MM.1S (cell line): ENCODE results near the gene CNNM1.

Experiments
- DNase-seq: peaks from one replicate; pipeline ENCODE4 v3.0.0-alpha.2; 2015
- H2AFZ ChIP-seq: fragments of 300-600 bp; sonication (generic); 2 replicates; pipeline ENCODE4 v1.6.0; 2016; ENCODE audit warnings: antibody characterized with exemption, low read length
- H3F3A ChIP-seq: fragments of 300-600 bp; sonication (generic); 2 replicates; pipeline ENCODE4 v1.6.1; 2016; ENCODE audit warnings: mild to moderate bottlenecking, antibody characterized with exemption, low read length, moderate library complexity, mixed read lengths; ENCODE audit not compliant: insufficient read depth
- H3K27ac ChIP-seq: fragments of 300-600 bp; sonication (generic); 2 replicates; pipeline ENCODE4 v1.5.1; 2016; ENCODE audit warnings: mild to moderate bottlenecking, low read length
- H3K27me3 ChIP-seq: fragments of 300-600 bp; sonication (generic); replicated peaks from 2 replicates; pipeline ENCODE4 v1.6.0; 2016; ENCODE audit warnings: low read length; ENCODE audit not compliant: insufficient read depth
- H3K36me3 ChIP-seq: fragments of 300-600 bp; sonication (generic); replicated peaks from 2 replicates; pipeline ENCODE4 v1.6.1; 2016; ENCODE audit warnings: mild to moderate bottlenecking, low read length, mixed read lengths; ENCODE audit not compliant: insufficient read depth
- H3K4me1 ChIP-seq: fragments of 300-600 bp; sonication (generic); 2 replicates; pipeline ENCODE4 v1.6.1; 2016; ENCODE audit warnings: low read length, mixed read lengths
- H3K4me2 ChIP-seq: fragments of 300-600 bp; sonication (generic); 2 replicates; pipeline ENCODE4 v1.6.0; 2016; ENCODE audit warnings: low read depth, low read length
- H3K4me3 ChIP-seq: fragments of 300-600 bp; sonication (generic); 2 replicates; pipeline ENCODE4 v1.5.1; 2016; ENCODE audit warnings: low read length, mixed read lengths
- H3K79me2 ChIP-seq: fragments of 300-600 bp; sonication (generic); 2 replicates; pipeline ENCODE4 v1.6.1; 2016; ENCODE audit warnings: mixed run types, low read length, mixed read lengths
- H3K9ac ChIP-seq: fragments of 300-600 bp; sonication (generic); 2 replicates; pipeline ENCODE4 v1.6.1; 2016; ENCODE audit warnings: low read length, mixed read lengths
- H3K9me2 ChIP-seq: fragments of 300-600 bp; sonication (generic); replicated peaks from 2 replicates; pipeline ENCODE4 v1.6.1; 2016; ENCODE audit warnings: mild to moderate bottlenecking, low read length, mixed read lengths; ENCODE audit not compliant: insufficient read depth
- H3K9me3 ChIP-seq: fragments of 300-600 bp; sonication (generic); replicated peaks from 2 replicates; pipeline ENCODE4 v1.6.1; 2016; ENCODE audit warnings: mild to moderate bottlenecking, low read length, mixed read lengths; ENCODE audit not compliant: insufficient read depth
- H4K20me1 ChIP-seq: fragments of 300-600 bp; sonication (generic); 2 replicates; pipeline ENCODE4 v1.6.1; 2016; ENCODE audit warnings: mild to moderate bottlenecking, low read length, moderate library complexity, mixed read lengths; ENCODE audit not compliant: insufficient read depth
- CTCF ChIP-seq: fragments of 300-600 bp; sonication (generic); IDR thresholded peaks from 2 replicates; pipeline ENCODE4 v1.5.1; 2016; ENCODE audit warnings: antibody characterized with exemption, low read length, mixed read lengths
- EZH2 ChIP-seq: fragments of 300-600 bp; sonication (generic); optimal IDR thresholded peaks from 2 replicates; pipeline ENCODE3; 2017; ENCODE audit warnings: low read depth, mild to moderate bottlenecking, antibody characterized with exemption, low read length, mixed read lengths
- EZH2phosphoT487 ChIP-seq: fragments of 300-600 bp; sonication (generic); IDR thresholded peaks from 2 replicates; pipeline ENCODE4 v1.6.1; 2018; ENCODE audit warnings: antibody characterized with exemption, low read length

The CNNM1 gene

GRCh38 chr10:99329304-99329553 lies at the start of gene CNNM1:
Gene CNNM1, plus strand, starts transcription at chr10:99329356. Its CDS starts 32 bp downstream, at chr10:99329388.
- no peaks in the 10 kb centered on the region for H3K36me3 ChIP-seq
- no peak within 1 kb of the TSS for H2AFZ ChIP-seq
- no peak within 1 kb of the TSS for H3K4me2 ChIP-seq
- no peaks in the 10 kb centered on the region for H3K9me2 ChIP-seq
- H3K27me3 ChIP-seq: no peaks in the 10 kb centered on the region
- H3F3A ChIP-seq: no peaks in the 10 kb centered on the region
- H3K27ac ChIP-seq: no peak within 1 kb of the TSS
- no peaks in the 10 kb centered on the region for H3K4me1 ChIP-seq
- H3K79me2 ChIP-seq: no peaks in the 10 kb centered on the region
- no peak within 1 kb of the TSS for H3K9ac ChIP-seq
- H3K4me3 ChIP-seq: no peak within 1 kb of the TSS
- H4K20me1 ChIP-seq: no peaks in the 10 kb centered on the region
- TF ChIP-seq CTCF: no peak
- TF ChIP-seq EZH2: no peak
- TF ChIP-seq EZH2phosphoT487: no peak
- H3K9me3 ChIP-seq: no peaks in the 10 kb centered on the region
- no peak for DNase-seq

GRCh38 chr10:99279626-99280111 lies 49.5 kb upstream of the CNNM1 start:
- Histone ChIP-seq H3F3A (no peaks in the 10 kb centered on the region), H3K27me3 (no peaks in the 10 kb centered on the region), H3K79me2 (no peaks in the 10 kb centered on the region), H3K27ac (no peak overlapping the region), H3K4me2 (no peak overlapping the region), H3K36me3 (no peaks in the 10 kb centered on the region), H2AFZ (no peak overlapping the region), H3K9me3 (no peaks in the 10 kb centered on the region), H3K9ac (no peak overlapping the region), H3K4me1 (no peaks in the 10 kb centered on the region), H4K20me1 (no peaks in the 10 kb centered on the region), H3K9me2 (no peaks in the 10 kb centered on the region), H3K4me3 (no peak overlapping the region)
- DNase-seq: no peak
- TF ChIP-seq EZH2: no peak
- TF ChIP-seq EZH2phosphoT487: no peak
- no peak for TF ChIP-seq CTCF

DNA sequence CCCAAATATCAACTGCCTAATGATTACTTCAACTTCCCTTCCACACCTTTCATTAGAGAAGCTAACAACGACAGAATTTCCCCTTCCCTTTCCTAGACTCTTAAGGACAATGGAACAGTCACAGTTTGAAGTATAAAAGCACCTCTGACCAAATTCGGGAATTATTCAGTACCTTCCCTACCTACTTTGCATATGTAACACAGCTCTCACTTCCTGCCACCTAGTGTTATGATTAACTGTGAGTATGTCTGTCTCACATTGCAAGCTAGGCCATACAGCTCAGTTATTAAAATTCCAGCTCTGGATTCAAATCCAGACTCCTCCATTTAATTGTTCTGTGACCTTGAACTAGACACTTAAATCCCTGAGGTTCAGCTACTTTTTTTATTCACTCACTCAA lies 48.7 kb upstream of the CNNM1 start:
- Histone ChIP-seq H3K4me1 (no peaks in the 10 kb centered on the region), H3K9me2 (no peaks in the 10 kb centered on the region), H2AFZ (no peak overlapping the region), H3K27ac (no peak overlapping the region), H3K4me3 (no peak overlapping the region), H3K36me3 (no peaks in the 10 kb centered on the region), H3K9ac (no peak overlapping the region), H3F3A (no peaks in the 10 kb centered on the region), H3K9me3 (no peaks in the 10 kb centered on the region), H4K20me1 (no peaks in the 10 kb centered on the region), H3K4me2 (no peak overlapping the region), H3K27me3 (no peaks in the 10 kb centered on the region), H3K79me2 (no peaks in the 10 kb centered on the region)
- DNase-seq: no peak
- TF ChIP-seq EZH2 (no peak), EZH2phosphoT487 (no peak)

- Histone ChIP-seq H2AFZ (no peak overlapping the region), H4K20me1 (no peaks in the 10 kb centered on the region), H3K27me3 (no peaks in the 10 kb centered on the region), H3K4me2 (no peak overlapping the region), H3K9me2 (no peaks in the 10 kb centered on the region), H3K9ac (no peak overlapping the region), H3K4me1 (no peaks in the 10 kb centered on the region), H3F3A (no peaks in the 10 kb centered on the region), H3K27ac (no peak overlapping the region), H3K4me3 (no peak overlapping the region), H3K36me3 (no peaks in the 10 kb centered on the region), H3K9me3 (no peaks in the 10 kb centered on the region), H3K79me2 (no peaks in the 10 kb centered on the region)
- DNase-seq: no peak
- TF ChIP-seq EZH2 (no peak), CTCF (no peak), EZH2phosphoT487 (no peak)
Measured at GRCh38 chr10:99285881-99286280, 43.3 kb upstream of the CNNM1 start.
